Liver (tissue), 9 donors: ENCODE measurements around the gene PTPA. TPM values are rescaled to one million over a fixed set of nuclear protein-coding genes. Genes with fewer than 3 reads are reported as not detected.
A peak's percentile ranks its signal among the peaks of the same experiment; 100 is the strongest.

Source experiments
- DNase-seq: peaks from one replicate; pipeline ENCODE4 v3.0.0-alpha.2; 2017; ENCODE audit warnings: low spot score
- H3K27ac ChIP-seq, 2 donors: one replicate each; pipeline ENCODE4 v1.7.0; 2013; ENCODE audit warnings: inconsistent platforms in 2 of 2, low read length in 2 of 2, control low read depth in 1 of 2, low read depth in 1 of 2, mild to moderate bottlenecking in 1 of 2
- H3K27me3 ChIP-seq, 4 donors: one replicate each; pipeline versions ENCODE4 v1.6.1 to v1.7.0; 2013; ENCODE audit warnings: low read length in 3 of 4, inconsistent platforms in 1 of 4, mild to moderate bottlenecking in 1 of 4, moderate library complexity in 1 of 4; ENCODE audit not compliant: control insufficient read depth in 4 of 4, insufficient read depth in 4 of 4
- H3K36me3 ChIP-seq, 4 donors: one replicate each; pipeline versions ENCODE4 v1.6.1 to v1.7.0; 2013; ENCODE audit warnings: low read length in 3 of 4, mild to moderate bottlenecking in 3 of 4, low read depth in 1 of 4, moderate library complexity in 1 of 4; ENCODE audit not compliant: control insufficient read depth in 4 of 4, insufficient read depth in 3 of 4
- H3K4me1 ChIP-seq, 4 donors: one replicate each; pipeline versions ENCODE4 v1.6.1 to v1.7.0; 2013; ENCODE audit warnings: low read length in 3 of 4, mild to moderate bottlenecking in 3 of 4, moderate library complexity in 1 of 4; ENCODE audit not compliant: control insufficient read depth in 4 of 4, insufficient read depth in 4 of 4
- H3K4me3 ChIP-seq, 3 donors: one replicate each; pipeline versions ENCODE4 v1.6.1 to v1.7.0; 2013; ENCODE audit warnings: low read length in 3 of 3, control low read depth in 1 of 3, low read depth in 1 of 3, mild to moderate bottlenecking in 1 of 3
- H3K9ac ChIP-seq, 2 donors: one replicate each; pipeline ENCODE4 v1.7.0; 2013; ENCODE audit warnings: low read length in 2 of 2, mild to moderate bottlenecking in 2 of 2, moderate library complexity in 2 of 2, control low read depth in 1 of 2, low read depth in 1 of 2
- H3K9me3 ChIP-seq, 4 donors: one replicate each; pipeline versions ENCODE4 v1.6.1 to v1.7.0; 2013; ENCODE audit warnings: low read length in 3 of 4; ENCODE audit not compliant: control insufficient read depth in 4 of 4
- ATF3 ChIP-seq: IDR thresholded peaks from 2 replicates; pipeline ENCODE4 v1.6.1; 2016; ENCODE audit warnings: antibody characterized with exemption
- EGR1 ChIP-seq, 2 donors: IDR thresholded peaks; 2 replicates each; pipeline ENCODE4 v1.6.1; 2016 to 2018; ENCODE audit warnings: antibody characterized with exemption in 2 of 2, low read depth in 2 of 2
- FOXA2 ChIP-seq: IDR thresholded peaks from 2 replicates; pipeline ENCODE4 v1.6.1; 2016; ENCODE audit warnings: antibody characterized with exemption
- GABPA ChIP-seq, 2 donors: IDR thresholded peaks in 1 of 2; conservative IDR thresholded peaks in 1 of 2; 2 replicates each; pipeline ENCODE4 v1.6.1; 2016; ENCODE audit warnings: antibody characterized with exemption in 2 of 2, mild to moderate bottlenecking in 1 of 2, moderate library complexity in 1 of 2
- HNF4A ChIP-seq, 2 donors: conservative IDR thresholded peaks; 2 replicates each; pipeline ENCODE4 v1.6.1; 2016; ENCODE audit warnings: antibody characterized with exemption in 2 of 2, mild to moderate bottlenecking in 2 of 2
- HNF4G ChIP-seq: IDR thresholded peaks from 2 replicates; pipeline ENCODE4 v1.6.1; 2016; ENCODE audit warnings: antibody characterized with exemption
- MAX ChIP-seq: IDR thresholded peaks from 2 replicates; pipeline ENCODE4 v1.6.1; 2016; ENCODE audit warnings: antibody characterized with exemption
- NR2F2 ChIP-seq: IDR thresholded peaks from 2 replicates; pipeline ENCODE4 v1.6.1; 2016; ENCODE audit warnings: antibody characterized with exemption
- RAD21 ChIP-seq, 2 donors: IDR thresholded peaks; 2 replicates each; pipeline ENCODE4 v1.6.1; 2016; ENCODE audit warnings: antibody characterized with exemption in 2 of 2, mild to moderate bottlenecking in 2 of 2
- REST ChIP-seq: IDR thresholded peaks from 2 replicates; pipeline ENCODE4 v1.6.1; 2016; ENCODE audit warnings: antibody characterized with exemption, mild to moderate bottlenecking
- RXRA ChIP-seq, 2 donors: IDR thresholded peaks; 2 replicates each; pipeline ENCODE4 v1.6.1; 2017 to 2018; ENCODE audit warnings: antibody characterized with exemption in 2 of 2, mild to moderate bottlenecking in 1 of 2
- YY1 ChIP-seq: IDR thresholded peaks from 2 replicates; pipeline ENCODE4 v1.6.1; 2016; ENCODE audit warnings: antibody characterized with exemption, mild to moderate bottlenecking
- WGBS: extraction: QIAGEN DNeasy Blood & Tissue Kit; methylation state at CpG from one replicate; pipeline ENCODE4 v1.1.7; 2013; 5-methylcytosine and 5-hydroxymethylcytosine counted together
- polyA plus RNA-seq, 2 donors: library from polyadenylated mRNA; stranded (reverse) in 1 of 2; unstranded in 1 of 2; fragments of 200-250 nt in 1 of 2; fragments of >200 nt in 1 of 2; fragmentation: Nextera tagmentation in 1 of 2; extraction: Ambion mirVana in 1 of 2; gene quantifications; one replicate each; pipeline versions ENCODE4 v1.2.1 to v1.2.3, GENCODE V29; 2013 to 2015
- total RNA-seq, 2 donors: library from RNA; depleted of rRNA; stranded (reverse); fragments of >200 nt; gene quantifications; one replicate each; pipeline ENCODE4 v1.2.3, GENCODE V29; 2014
- TF ChIP-seq, protein P1 (sequence below): IDR thresholded peaks from 2 replicates; pipeline ENCODE4 v1.6.1; 2016; ENCODE audit warnings: antibody characterized with exemption
- donor health status: healthy.
- donor health status: healthy.
- donor health status: healthy.
- donor health status: healthy.
- donor health status: healthy.

The PTPA gene
- total and polyA plus RNA-seq, 4 donors = 27.6 to 66.0 (median 38.4) TPM

- H3K36me3 ChIP-seq = peaks cover 8 to 26% (median 17%) of the 10 kb centered on the region in 4 donors
- 88% methylated on average over 20 of the region's 20 CpGs for WGBS
- TF ChIP-seq YY1 (no peak), EGR1 (IDR thresholded peaks at IDR 0.05; ENCODE audit: low read depth in 2 of 2) (no peak), RXRA (IDR thresholded peaks at IDR 0.05) (no peak), ATF3 (no peak), HNF4G (no peak), MAX (no peak), GABPA (IDR thresholded peaks at IDR 0.05 in 1 of 2, conservative IDR thresholded peaks at IDR 0.05 in 1 of 2) (no peak)
- TF ChIP-seq, protein P1, sequence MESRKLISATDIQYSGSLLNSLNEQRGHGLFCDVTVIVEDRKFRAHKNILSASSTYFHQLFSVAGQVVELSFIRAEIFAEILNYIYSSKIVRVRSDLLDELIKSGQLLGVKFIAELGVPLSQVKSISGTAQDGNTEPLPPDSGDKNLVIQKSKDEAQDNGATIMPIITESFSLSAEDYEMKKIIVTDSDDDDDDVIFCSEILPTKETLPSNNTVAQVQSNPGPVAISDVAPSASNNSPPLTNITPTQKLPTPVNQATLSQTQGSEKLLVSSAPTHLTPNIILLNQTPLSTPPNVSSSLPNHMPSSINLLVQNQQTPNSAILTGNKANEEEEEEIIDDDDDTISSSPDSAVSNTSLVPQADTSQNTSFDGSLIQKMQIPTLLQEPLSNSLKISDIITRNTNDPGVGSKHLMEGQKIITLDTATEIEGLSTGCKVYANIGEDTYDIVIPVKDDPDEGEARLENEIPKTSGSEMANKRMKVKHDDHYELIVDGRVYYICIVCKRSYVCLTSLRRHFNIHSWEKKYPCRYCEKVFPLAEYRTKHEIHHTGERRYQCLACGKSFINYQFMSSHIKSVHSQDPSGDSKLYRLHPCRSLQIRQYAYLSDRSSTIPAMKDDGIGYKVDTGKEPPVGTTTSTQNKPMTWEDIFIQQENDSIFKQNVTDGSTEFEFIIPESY = no peak
- no peak overlapping the region for H3K9ac ChIP-seq
- H3K9me3 ChIP-seq = no peaks in the 10 kb centered on the region
- H3K27me3 ChIP-seq = no peaks in the 10 kb centered on the region
- peaks cover 6 to 39% (median 26%) of the 10 kb centered on the region in 4 donors for H3K4me1 ChIP-seq
- no peak for DNase-seq
- no peak overlapping the region for H3K4me3 ChIP-seq
- peak overlapping the region in 1 of 2 donors; percentile 25 for H3K27ac ChIP-seq
Measured at GRCh38 chr9:129093602-129094386, 17.4 kb upstream of the PTPA start.

- no peak overlapping the region for H3K4me3 ChIP-seq
- no peaks in the 10 kb centered on the region for H3K27me3 ChIP-seq
- peaks cover 2 to 31% (median 19%) of the 10 kb centered on the region in 4 donors for H3K4me1 ChIP-seq
- no peak overlapping the region for H3K9ac ChIP-seq
- TF ChIP-seq FOXA2 = no peak
- peak in 1 of 2 donors; percentile 11 for TF ChIP-seq HNF4A (conservative IDR thresholded peaks at IDR 0.05)
- no peak for TF ChIP-seq EGR1 (IDR thresholded peaks at IDR 0.05; ENCODE audit: low read depth in 2 of 2)
- no peaks in the 10 kb centered on the region for H3K9me3 ChIP-seq
- WGBS = 87% methylated on average over 13 of the region's 13 CpGs
- peak overlapping the region in 1 of 2 donors; percentile 25 for H3K27ac ChIP-seq
- peaks cover 8 to 27% (median 18%) of the 10 kb centered on the region in 4 donors for H3K36me3 ChIP-seq
- no peak for DNase-seq
Measured at GRCh38 chr9:129094387-129095169, 16.6 kb upstream of the PTPA start.

DNA sequence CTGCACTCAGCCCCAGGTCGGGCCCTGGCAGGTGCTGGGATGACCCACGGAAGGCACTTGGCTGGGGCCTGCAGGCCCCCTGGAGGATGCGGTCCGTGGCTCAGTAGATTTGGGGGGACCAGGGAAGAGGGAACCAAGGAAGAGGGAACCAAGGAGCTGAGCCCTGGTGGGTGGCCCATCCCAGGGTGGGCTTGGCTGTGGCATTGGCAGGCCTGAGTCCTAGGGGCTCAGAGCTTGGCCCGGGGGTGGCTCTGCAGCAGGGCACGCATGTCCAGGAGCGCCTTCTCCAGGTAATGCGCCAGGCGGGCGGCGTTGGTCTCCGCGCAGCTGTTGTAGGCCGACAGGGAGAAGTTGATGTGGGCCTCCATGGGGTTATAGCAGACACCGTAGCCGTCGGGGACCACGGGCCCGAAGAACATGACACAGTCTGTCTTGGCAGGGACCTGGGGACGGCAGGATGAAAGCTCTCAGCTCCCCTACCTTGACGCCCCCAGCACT lies 16.0 kb upstream of the PTPA start:
- Histone ChIP-seq H3K9ac (no peak overlapping the region), H3K9me3 (no peaks in the 10 kb centered on the region), H3K4me3 (no peak overlapping the region), H3K27ac (no peak overlapping the region), H3K27me3 (no peaks in the 10 kb centered on the region), H3K36me3 (peaks cover 8 to 33% (median 22%) of the 10 kb centered on the region in 4 donors), H3K4me1 (peaks cover 0 to 25% (median 13%) of the 10 kb centered on the region in 4 donors)
- TF ChIP-seq REST (no peak), RAD21 (IDR thresholded peaks at IDR 0.05) (no peak), EGR1 (IDR thresholded peaks at IDR 0.05; ENCODE audit: low read depth in 2 of 2) (no peak), NR2F2 (no peak)
- TF ChIP-seq, protein P1 = no peak
- WGBS = 96% methylated on average over 21 of the region's 21 CpGs
- no peak for DNase-seq
